T-helper 1 cell treated with Interleukin-12 subunit alpha and Interleukin-12 subunit beta and Interleukin-4 antibody, amounts not matched to agents 30 μg/mL and 1 μg/mL, for 36 hours (primary cell): ENCODE results near the gene PDF.
A peak's percentile ranks its signal among the peaks of the same experiment; 100 is the strongest.

Source experiments
- H3K27ac Mint-ChIP-seq: one replicate; pipeline ENCODE4 v1.8.0; 2021; ENCODE audit warnings: mild to moderate bottlenecking, mixed read lengths
- H3K27me3 Mint-ChIP-seq: one replicate; pipeline ENCODE4 v1.8.0; 2021; ENCODE audit warnings: low read depth, mixed read lengths
- H3K36me3 Mint-ChIP-seq: one replicate; pipeline ENCODE4 v1.8.0; 2021; ENCODE audit warnings: low read depth, mixed read lengths
- H3K4me1 Mint-ChIP-seq: one replicate; pipeline ENCODE4 v1.8.0; 2021; ENCODE audit warnings: low read depth, mixed read lengths
- H3K4me3 Mint-ChIP-seq: one replicate; pipeline ENCODE4 v1.8.0; 2021; ENCODE audit warnings: mild to moderate bottlenecking, moderate library complexity, mixed read lengths
- H3K9me3 Mint-ChIP-seq: one replicate; pipeline ENCODE4 v1.8.0; 2021; ENCODE audit warnings: mixed read lengths

The PDF gene

GRCh38 chr16:69350536-69351133 lies 20.2 kb upstream of the PDF start:
- no peaks in the 10 kb centered on the region for H3K27me3 Mint-ChIP-seq
- H3K27ac Mint-ChIP-seq: no peak overlapping the region
- no peak overlapping the region for H3K4me3 Mint-ChIP-seq
- H3K36me3 Mint-ChIP-seq: peaks cover 19% of the 10 kb centered on the region
- H3K9me3 Mint-ChIP-seq: no peaks in the 10 kb centered on the region
- H3K4me1 Mint-ChIP-seq: no peaks in the 10 kb centered on the region

GRCh38 chr16:69349536-69349935 lies 19.1 kb upstream of the PDF start:
- Mint-ChIP-seq H3K36me3 (peaks cover 13% of the 10 kb centered on the region), H3K27ac (no peak overlapping the region), H3K4me3 (no peak overlapping the region), H3K4me1 (no peaks in the 10 kb centered on the region), H3K27me3 (no peaks in the 10 kb centered on the region), H3K9me3 (no peaks in the 10 kb centered on the region)

- H3K27me3 Mint-ChIP-seq: no peaks in the 10 kb centered on the region
- no peaks in the 10 kb centered on the region for H3K9me3 Mint-ChIP-seq
- no peaks in the 10 kb centered on the region for H3K4me1 Mint-ChIP-seq
- peaks cover 15% of the 10 kb centered on the region for H3K36me3 Mint-ChIP-seq
- no peak overlapping the region for H3K4me3 Mint-ChIP-seq
- H3K27ac Mint-ChIP-seq: no peak overlapping the region
Measured at GRCh38 chr16:69348222-69348621, 17.8 kb upstream of the PDF start.

GRCh38 chr16:69346683-69347082 lies 16.3 kb upstream of the PDF start:
- no peak overlapping the region for H3K27ac Mint-ChIP-seq
- H3K4me3 Mint-ChIP-seq: no peak overlapping the region
- H3K36me3 Mint-ChIP-seq: peaks cover 16% of the 10 kb centered on the region

GRCh38 chr16:69345923-69346322 lies 15.5 kb upstream of the PDF start:
- H3K27me3 Mint-ChIP-seq: no peaks in the 10 kb centered on the region
- H3K27ac Mint-ChIP-seq: no peak overlapping the region
- H3K4me1 Mint-ChIP-seq: peaks cover 11% of the 10 kb centered on the region
- H3K36me3 Mint-ChIP-seq: peaks cover 18% of the 10 kb centered on the region
- no peaks in the 10 kb centered on the region for H3K9me3 Mint-ChIP-seq
- H3K4me3 Mint-ChIP-seq: no peak overlapping the region

More at GRCh38 chr16:69346683-69347082, 16.3 kb upstream of the PDF start:
- H3K9me3 Mint-ChIP-seq: no peaks in the 10 kb centered on the region
- H3K4me1 Mint-ChIP-seq: peaks cover 4% of the 10 kb centered on the region
- no peaks in the 10 kb centered on the region for H3K27me3 Mint-ChIP-seq

GRCh38 chr16:69344171-69344570 lies 13.8 kb upstream of the PDF start:
- no peaks in the 10 kb centered on the region for H3K27me3 Mint-ChIP-seq
- peaks cover 15% of the 10 kb centered on the region for H3K4me1 Mint-ChIP-seq
- H3K36me3 Mint-ChIP-seq: peaks cover 27% of the 10 kb centered on the region
- no peak overlapping the region for H3K4me3 Mint-ChIP-seq
- no peaks in the 10 kb centered on the region for H3K9me3 Mint-ChIP-seq
- H3K27ac Mint-ChIP-seq: no peak overlapping the region

GRCh38 chr16:69340095-69340644 lies 9.8 kb upstream of the PDF start:
- no peaks in the 10 kb centered on the region for H3K27me3 Mint-ChIP-seq
- peaks cover 33% of the 10 kb centered on the region for H3K36me3 Mint-ChIP-seq
- peaks cover 29% of the 10 kb centered on the region for H3K4me1 Mint-ChIP-seq
- H3K27ac Mint-ChIP-seq: peak overlapping the region; percentile 97
- H3K4me3 Mint-ChIP-seq: peak overlapping the region; percentile 99
- H3K9me3 Mint-ChIP-seq: no peaks in the 10 kb centered on the region

- peaks cover 30% of the 10 kb centered on the region for H3K4me1 Mint-ChIP-seq
- H3K27ac Mint-ChIP-seq: peak within 1 kb of the TSS; percentile 97
- H3K4me3 Mint-ChIP-seq: peak within 1 kb of the TSS; percentile 99
- H3K36me3 Mint-ChIP-seq: peaks cover 37% of the 10 kb centered on the region
- H3K27me3 Mint-ChIP-seq: no peaks in the 10 kb centered on the region
- H3K9me3 Mint-ChIP-seq: no peaks in the 10 kb centered on the region
Measured at GRCh38 chr16:69339289-69340094, 9.1 kb upstream of the PDF start, which contains the start of the genes COG8 and NIP7. COG8 (minus strand) TSS chr16:69339564; CDS start chr16:69339552, 12 bp downstream. NIP7 (plus strand) TSS chr16:69339772; CDS start chr16:69339830, 58 bp downstream.

- H3K9me3 Mint-ChIP-seq: no peaks in the 10 kb centered on the region
- peaks cover 42% of the 10 kb centered on the region for H3K36me3 Mint-ChIP-seq
- no peaks in the 10 kb centered on the region for H3K27me3 Mint-ChIP-seq
- H3K4me1 Mint-ChIP-seq: peaks cover 30% of the 10 kb centered on the region
- H3K4me3 Mint-ChIP-seq: peak overlapping the region; percentile 99
- peak overlapping the region; percentile 87 for H3K27ac Mint-ChIP-seq
Measured at GRCh38 chr16:69338557-69339288, 8.3 kb upstream of the PDF start.

- H3K4me1 Mint-ChIP-seq: peaks cover 15% of the 10 kb centered on the region
- H3K27ac Mint-ChIP-seq: no peak overlapping the region
- H3K27me3 Mint-ChIP-seq: no peaks in the 10 kb centered on the region
- no peak overlapping the region for H3K4me3 Mint-ChIP-seq
- H3K9me3 Mint-ChIP-seq: no peaks in the 10 kb centered on the region
- H3K36me3 Mint-ChIP-seq: peaks cover 30% of the 10 kb centered on the region
Measured at GRCh38 chr16:69334696-69335095, 4.3 kb upstream of the PDF start.

- H3K4me3 Mint-ChIP-seq: peak overlapping the region; percentile 77
- no peaks in the 10 kb centered on the region for H3K27me3 Mint-ChIP-seq
- H3K36me3 Mint-ChIP-seq: peaks cover 11% of the 10 kb centered on the region
- no peaks in the 10 kb centered on the region for H3K9me3 Mint-ChIP-seq
- peaks cover 27% of the 10 kb centered on the region for H3K4me1 Mint-ChIP-seq
- no peak overlapping the region for H3K27ac Mint-ChIP-seq
Measured at GRCh38 chr16:69329369-69330285, 761 bp downstream of the PDF start.

- Mint-ChIP-seq H3K27me3 (no peaks in the 10 kb centered on the region), H3K27ac (no peak overlapping the region), H3K4me1 (peaks cover 27% of the 10 kb centered on the region), H3K36me3 (peaks cover 6% of the 10 kb centered on the region), H3K9me3 (no peaks in the 10 kb centered on the region), H3K4me3 (peak overlapping the region; percentile 77)
Measured at GRCh38 chr16:69328854-69329316, 1.5 kb downstream of the PDF start.

- Mint-ChIP-seq H3K27ac (no peak overlapping the region), H3K9me3 (no peaks in the 10 kb centered on the region), H3K4me3 (no peak overlapping the region), H3K4me1 (peaks cover 27% of the 10 kb centered on the region), H3K27me3 (no peaks in the 10 kb centered on the region), H3K36me3 (peaks cover 4% of the 10 kb centered on the region)
Measured at GRCh38 chr16:69327585-69328310, 2.6 kb downstream of the PDF start.
